CD4-positive, alpha-beta T cell (primary cell): ENCODE measurements around the gene MAP2K2. TPM values are rescaled to one million over a fixed set of nuclear protein-coding genes. Genes with fewer than 3 reads are reported as not detected.
"Not testable (repeated sequence)": the region's sequence is repeated elsewhere in the genome, so short reads cannot be mapped to it uniquely, and the experiment has no call there.

Source experiments
- ATAC-seq: fragments of 200-7000 bp; cut with Tn5 transposase; one replicate; pipeline ENCODE4 v1.10.0; 2022; ENCODE audit warnings: mild to moderate bottlenecking; ENCODE audit not compliant: poor library complexity
- CTCF ChIA-PET: fragments of 350-600 bp; sonication (Branson Sonifier 250); formaldehyde crosslinking; loops from one replicate; lab custom pipeline; 2021; ENCODE audit warnings: antibody characterized with exemption, inconsistent platforms; lab: Charles Lee
- POLR2A ChIA-PET: fragments of 350-600 bp; sonication (Branson Sonifier 250); formaldehyde crosslinking; loops from one replicate; lab custom pipeline; 2021; ENCODE audit warnings: antibody characterized with exemption, inconsistent platforms; lab: Charles Lee
- DNase-seq, 14 experiments: peaks; one replicate each; pipeline ENCODE4 v3.0.0-alpha.2; 2013 to 2020; ENCODE audit warnings: mixed read lengths in 2 of 14
- H3K27ac ChIP-seq, 2 donors: one replicate each; pipeline versions ENCODE4 v1.5.1 to v1.7.0; 2013; ENCODE audit warnings: low read length in 2 of 2, low read depth in 1 of 2, mild to moderate bottlenecking in 1 of 2
- H3K27me3 ChIP-seq, 2 experiments: 1 replicate in 1 of 2; 2 replicates in 1 of 2; pipeline versions ENCODE4 v1.6.1 to v1.7.0; 2013; ENCODE audit warnings: low read length in 2 of 2, control low read depth in 1 of 2, mild to moderate bottlenecking in 1 of 2, moderate library complexity in 1 of 2; ENCODE audit not compliant: insufficient read depth in 2 of 2, control insufficient read depth in 1 of 2
- H3K36me3 ChIP-seq: one replicate; pipeline ENCODE4 v1.6.1; 2013; ENCODE audit warnings: low read length, control low read depth; ENCODE audit not compliant: insufficient read depth
- H3K4me1 ChIP-seq: one replicate; pipeline ENCODE4 v1.6.1; 2013; ENCODE audit warnings: low read length, control low read depth; ENCODE audit not compliant: insufficient read depth
- H3K4me3 ChIP-seq: one replicate; pipeline ENCODE4 v1.5.1; 2013; ENCODE audit warnings: mild to moderate bottlenecking, low read length, moderate library complexity
- H3K9me3 ChIP-seq, 2 experiments: 1 replicate in 1 of 2; 2 replicates in 1 of 2; pipeline versions ENCODE4 v1.6.1 to v1.7.0; 2013; ENCODE audit warnings: low read length in 2 of 2, mild to moderate bottlenecking in 2 of 2, control low read depth in 1 of 2, moderate library complexity in 1 of 2; ENCODE audit not compliant: control insufficient read depth in 1 of 2, insufficient read depth in 1 of 2
- H3K27ac Mint-ChIP-seq: one replicate; pipeline ENCODE4 v1.8.0; 2020; ENCODE audit warnings: mixed read lengths
- H3K27me3 Mint-ChIP-seq: one replicate; pipeline ENCODE4 v1.8.0; 2021; ENCODE audit warnings: mixed read lengths
- H3K36me3 Mint-ChIP-seq: one replicate; pipeline ENCODE4 v1.8.0; 2021; ENCODE audit warnings: low read depth, mixed read lengths
- H3K4me1 Mint-ChIP-seq: one replicate; pipeline ENCODE4 v1.8.0; 2021; ENCODE audit warnings: low read depth, mixed read lengths
- H3K4me3 Mint-ChIP-seq: one replicate; pipeline ENCODE4 v1.8.0; 2020; ENCODE audit warnings: mild to moderate bottlenecking, mixed read lengths
- H3K9me3 Mint-ChIP-seq: one replicate; pipeline ENCODE4 v1.8.0; 2020; ENCODE audit warnings: mixed read lengths
- intact Hi-C, 2 experiments: fragments of 100-400 bp; cut with DNase I in 1 of 2; cut with micrococcal nuclease in 1 of 2; formaldehyde crosslinking; loops; one replicate each; pipeline versions ENCODE4 v1.15.1 to v1.9.0; 2023 to 2025; cut with DNase I, micrococcal nuclease
- total RNA-seq, 174 experiments: library from RNA in 2 of 174; stranded (reverse) in 2 of 174; gene quantifications; one replicate each; pipeline ENCODE4 v1.2.3 and lab custom pipeline; 2021 to 2026
- TF ChIP-seq, protein P1 (sequence below): fragments of 200-600 bp; IDR thresholded peaks from one replicate; pipeline ENCODE4 v1.8.0; 2022; ENCODE audit warnings: antibody characterized with exemption, mild to moderate bottlenecking

MAP2K2 gene
- total RNA-seq, 2 experiments from 2014 or later: 72.7 to 77.6 TPM

DNA sequence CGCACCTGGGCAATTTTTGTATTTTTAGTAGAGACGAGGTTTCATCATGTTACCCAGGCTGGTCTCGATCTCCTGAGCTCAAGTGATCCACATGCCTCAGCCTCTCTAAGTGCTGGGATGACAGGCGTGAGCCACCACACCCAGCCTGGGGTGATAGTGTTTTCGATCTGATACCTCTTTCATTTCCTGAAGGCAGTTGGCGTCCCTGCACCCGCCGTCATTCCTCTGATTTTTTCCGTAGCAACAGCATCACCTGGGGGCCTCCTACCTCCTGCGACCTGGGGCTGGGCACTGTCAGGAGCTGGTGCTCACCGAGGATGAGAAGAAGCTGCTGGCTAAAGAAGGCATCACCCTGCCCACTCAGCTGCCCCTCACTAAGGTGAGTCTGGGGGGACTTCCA lies 40.3 kb upstream of the MAP2K2 start:
- ChIA-PET CTCF (no interaction called here), POLR2A (interaction anchor here (0.7 kb wide), 1 partner anchor 911 kb away, joined by 3 read pairs; no protein-coding TSS in a partner anchor)
- no peak overlapping the region for H3K4me3 Mint-ChIP-seq
- no peaks in the 10 kb centered on the region for H3K9me3 Mint-ChIP-seq
- Histone ChIP-seq H3K4me3 (no peak overlapping the region), H3K9me3 (no peaks in the 10 kb centered on the region), H3K27me3 (peaks cover 0 to 4% of the 10 kb centered on the region in 2 experiments), H3K36me3 (no peaks in the 10 kb centered on the region), H3K4me1 (no peaks in the 10 kb centered on the region), H3K27ac (no peak overlapping the region)
- H3K27me3 Mint-ChIP-seq: peaks cover 30% of the 10 kb centered on the region
- no peak overlapping the region for H3K27ac Mint-ChIP-seq
- H3K4me1 Mint-ChIP-seq: no peaks in the 10 kb centered on the region
- TF ChIP-seq, protein P1, sequence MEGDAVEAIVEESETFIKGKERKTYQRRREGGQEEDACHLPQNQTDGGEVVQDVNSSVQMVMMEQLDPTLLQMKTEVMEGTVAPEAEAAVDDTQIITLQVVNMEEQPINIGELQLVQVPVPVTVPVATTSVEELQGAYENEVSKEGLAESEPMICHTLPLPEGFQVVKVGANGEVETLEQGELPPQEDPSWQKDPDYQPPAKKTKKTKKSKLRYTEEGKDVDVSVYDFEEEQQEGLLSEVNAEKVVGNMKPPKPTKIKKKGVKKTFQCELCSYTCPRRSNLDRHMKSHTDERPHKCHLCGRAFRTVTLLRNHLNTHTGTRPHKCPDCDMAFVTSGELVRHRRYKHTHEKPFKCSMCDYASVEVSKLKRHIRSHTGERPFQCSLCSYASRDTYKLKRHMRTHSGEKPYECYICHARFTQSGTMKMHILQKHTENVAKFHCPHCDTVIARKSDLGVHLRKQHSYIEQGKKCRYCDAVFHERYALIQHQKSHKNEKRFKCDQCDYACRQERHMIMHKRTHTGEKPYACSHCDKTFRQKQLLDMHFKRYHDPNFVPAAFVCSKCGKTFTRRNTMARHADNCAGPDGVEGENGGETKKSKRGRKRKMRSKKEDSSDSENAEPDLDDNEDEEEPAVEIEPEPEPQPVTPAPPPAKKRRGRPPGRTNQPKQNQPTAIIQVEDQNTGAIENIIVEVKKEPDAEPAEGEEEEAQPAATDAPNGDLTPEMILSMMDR: no peak
- intact Hi-C loops: no loop called here
- ATAC-seq (no peak), DNase-seq (no peak)
- H3K36me3 Mint-ChIP-seq: no peaks in the 10 kb centered on the region

DNA sequence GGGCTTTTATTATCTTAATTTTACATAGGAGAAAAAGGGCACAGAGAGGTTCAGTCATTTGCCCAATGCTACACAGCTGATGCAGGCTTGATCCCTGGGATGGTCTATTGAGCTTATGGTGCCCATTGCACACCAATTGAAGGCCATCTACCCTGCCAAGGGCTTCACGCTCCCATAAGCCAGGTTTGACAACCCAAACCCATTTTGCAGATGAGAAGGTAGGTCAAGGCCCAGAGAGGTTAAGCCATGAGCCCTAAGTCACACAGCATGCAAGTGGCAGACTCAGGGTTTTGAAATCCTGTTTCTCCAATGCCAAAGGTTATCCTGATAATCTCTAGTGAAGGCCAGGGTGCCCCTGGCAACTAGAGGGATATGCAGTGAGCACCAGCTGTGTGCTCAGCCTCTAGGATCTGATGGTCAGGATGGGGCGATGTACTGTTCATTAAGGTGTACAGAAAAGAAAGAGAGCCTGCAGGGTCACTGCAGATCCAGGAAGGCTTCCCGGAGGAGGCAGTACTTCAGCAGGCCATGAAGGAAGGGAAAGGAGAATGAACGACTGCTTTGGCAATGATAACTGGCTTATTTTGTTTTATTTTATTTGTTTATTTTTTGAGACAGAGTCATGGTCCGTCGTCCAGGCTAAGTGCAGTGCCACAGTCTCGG lies 37.6 kb upstream of the MAP2K2 start:
- H3K4me3 ChIP-seq: no peak overlapping the region
- no peaks in the 10 kb centered on the region for H3K4me1 ChIP-seq
- H3K27me3 Mint-ChIP-seq: peaks cover 12% of the 10 kb centered on the region
- no peaks in the 10 kb centered on the region for H3K4me1 Mint-ChIP-seq
- no peak overlapping the region for H3K4me3 Mint-ChIP-seq
- no peaks in the 10 kb centered on the region for H3K9me3 ChIP-seq
- DNase-seq (no peak), ATAC-seq (no peak)
- intact Hi-C loops: no loop called here
- H3K36me3 ChIP-seq: no peaks in the 10 kb centered on the region
- no peaks in the 10 kb centered on the region for H3K9me3 Mint-ChIP-seq
- no peak overlapping the region for H3K27ac Mint-ChIP-seq
- H3K36me3 Mint-ChIP-seq: no peaks in the 10 kb centered on the region
- TF ChIP-seq, protein P1: no peak
- H3K27ac ChIP-seq: no peak overlapping the region
- ChIA-PET POLR2A (no interaction called here), CTCF (interaction anchor here (0.6 kb wide), 2 partner anchors 16 to 586 kb away, joined by 3 to 4 read pairs; no protein-coding TSS in a partner anchor)
- H3K27me3 ChIP-seq: peaks cover 0 to 2% of the 10 kb centered on the region in 2 experiments

DNA sequence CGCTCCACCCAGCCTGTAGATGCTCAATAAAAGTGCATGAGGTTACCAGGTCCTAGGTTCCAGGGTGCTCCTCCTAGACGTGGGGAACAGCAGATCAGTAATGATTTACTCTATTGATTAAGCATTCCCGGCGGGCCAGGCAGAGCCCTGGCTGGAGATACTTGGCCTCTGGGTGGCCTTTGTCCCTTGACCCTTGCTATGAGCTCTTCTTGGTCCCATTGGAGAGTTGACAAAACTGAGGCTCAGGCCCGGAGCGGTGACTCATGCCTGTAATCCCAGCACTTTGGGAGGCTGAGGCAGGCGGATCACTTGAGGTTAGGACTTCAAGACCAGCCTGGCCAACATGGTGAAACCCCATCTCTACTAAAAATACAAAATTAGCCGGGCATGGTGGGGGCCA lies 34.0 kb upstream of the MAP2K2 start:
- H3K27ac ChIP-seq, H3K27me3 ChIP-seq, H3K4me1 Mint-ChIP-seq, H3K36me3 Mint-ChIP-seq, H3K9me3 Mint-ChIP-seq, H3K36me3 ChIP-seq, H3K4me3 ChIP-seq, DNase-seq, H3K4me1 ChIP-seq, H3K27ac Mint-ChIP-seq, H3K9me3 ChIP-seq, ATAC-seq, intact Hi-C loops, POLR2A ChIA-PET, H3K27me3 Mint-ChIP-seq, H3K4me3 Mint-ChIP-seq: not testable (repeated sequence)
- CTCF ChIA-PET: interaction anchor here (1.6 kb wide), 1 partner anchor 18 kb away, joined by 4 read pairs; no protein-coding TSS in a partner anchor

DNA sequence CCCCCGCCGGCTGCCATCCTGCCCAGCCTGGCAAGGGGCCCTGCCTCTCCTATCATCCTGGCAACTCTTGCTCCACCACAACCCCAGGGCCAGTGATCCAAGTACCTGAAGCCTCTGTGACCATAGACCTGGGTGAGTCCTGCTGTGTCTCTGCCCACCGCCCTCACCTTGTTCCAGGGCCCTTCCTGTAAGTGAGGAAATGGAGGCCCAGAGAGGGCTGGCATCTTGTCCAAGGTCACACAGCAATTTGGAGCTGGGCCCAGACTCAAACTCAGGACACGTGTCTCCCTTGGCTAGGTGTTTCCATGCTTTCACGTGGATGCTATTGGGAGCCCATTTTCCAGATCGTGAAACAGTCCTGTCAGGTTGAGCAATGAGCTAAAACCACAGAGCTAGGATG lies 33.2 kb upstream of the MAP2K2 start:
- H3K27ac Mint-ChIP-seq: no peak overlapping the region
- no peaks in the 10 kb centered on the region for H3K36me3 Mint-ChIP-seq
- TF ChIP-seq, protein P1: no peak
- no peaks in the 10 kb centered on the region for H3K36me3 ChIP-seq
- H3K4me1 ChIP-seq: peaks cover 8% of the 10 kb centered on the region
- ChIA-PET CTCF (no interaction called here), POLR2A (no interaction called here)
- no peak overlapping the region for H3K4me3 Mint-ChIP-seq
- H3K9me3 Mint-ChIP-seq: no peaks in the 10 kb centered on the region
- no peak overlapping the region for H3K4me3 ChIP-seq
- no peaks in the 10 kb centered on the region for H3K27me3 Mint-ChIP-seq
- H3K27me3 ChIP-seq: peaks cover 0 to under 1% of the 10 kb centered on the region in 2 experiments
- no peaks in the 10 kb centered on the region for H3K9me3 ChIP-seq
- H3K4me1 Mint-ChIP-seq: no peaks in the 10 kb centered on the region
- intact Hi-C loops: no loop called here
- no peak overlapping the region for H3K27ac ChIP-seq
- DNase-seq (no peak), ATAC-seq (no peak)
